Hematopoietic multipotent progenitor cell treated with erythropoietin and hydrocortisone succinate and interleukin-3 and kit ligand, for 6 days (in vitro differentiated cells): ENCODE data around the gene LRRC45.
"Not testable (repeated sequence)": the region's sequence is repeated elsewhere in the genome, so short reads cannot be mapped to it uniquely, and the experiment has no call there.

Experiments
- DNase-seq: peaks from one replicate; pipeline ENCODE4 v3.0.0-alpha.2; 2015

Gene LRRC45

GRCh38 chr17:82022981-82023446 is at the start of gene LRRC45:
Gene LRRC45 (plus strand): TSS chr17:82023305. CDS start chr17:82023644, 339 bp downstream.
- peak; percentile 100 for DNase-seq

DNA sequence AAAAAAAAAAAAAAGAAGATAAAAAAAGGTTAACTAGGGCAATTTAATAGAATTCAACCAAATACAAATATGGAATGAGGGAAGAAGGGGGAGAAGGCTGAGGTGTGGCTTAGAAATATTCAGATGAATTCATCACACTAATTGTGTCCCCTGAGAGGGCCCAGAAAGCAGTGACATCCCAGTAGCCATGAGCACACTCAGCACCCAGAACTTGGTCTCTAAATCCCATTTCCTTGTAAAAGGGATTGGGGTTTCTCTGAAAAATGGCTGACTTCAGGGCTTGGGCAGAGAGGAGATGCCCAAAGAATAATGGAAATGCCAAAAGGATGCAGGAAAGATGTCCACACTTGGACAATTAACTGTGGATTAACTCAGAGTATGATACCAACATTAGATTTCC is 49.7 kb upstream of the LRRC45 start:
- DNase-seq = no peak

DNA sequence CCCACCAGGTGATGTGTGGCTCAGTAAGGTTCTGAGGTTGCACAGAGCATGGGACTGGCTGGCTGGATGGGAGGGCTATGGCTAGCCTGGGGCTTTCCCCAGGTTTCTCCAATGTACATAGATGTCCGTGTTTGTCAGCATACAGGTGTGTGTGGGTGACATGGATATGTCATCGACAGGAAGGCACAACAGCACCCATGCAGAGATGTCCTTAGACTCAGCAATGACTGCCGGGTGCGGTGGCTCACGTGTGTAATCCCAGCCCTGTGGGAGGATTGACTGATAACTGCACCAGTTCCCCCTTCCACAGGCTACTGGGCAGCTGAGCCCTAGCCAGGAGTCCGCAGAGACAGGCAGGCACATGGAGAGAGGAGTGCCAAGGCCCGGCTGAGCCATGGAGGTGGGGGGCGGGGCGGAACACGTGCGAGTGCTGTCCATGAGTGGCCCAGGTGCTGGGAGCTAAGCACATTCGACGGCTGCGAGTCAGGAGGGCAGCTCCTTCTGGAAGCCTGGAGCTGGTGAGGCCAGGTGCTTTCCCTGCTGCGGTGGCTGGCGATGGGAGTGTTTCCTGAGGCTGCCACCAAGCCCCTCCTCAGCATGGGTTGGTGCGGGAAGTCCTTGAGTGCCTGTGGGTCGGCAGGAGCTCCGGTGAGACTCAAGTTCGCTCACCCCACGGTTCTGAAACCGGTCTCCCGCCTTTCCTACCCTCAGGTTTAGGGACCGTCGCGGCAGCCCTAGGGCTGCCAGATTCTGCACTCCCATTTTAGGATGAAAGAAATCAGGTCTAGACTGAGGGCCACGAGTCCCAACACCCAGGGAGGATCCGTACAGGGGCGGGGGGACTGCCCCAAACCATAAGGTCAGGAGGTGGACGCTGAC is 46.5 kb upstream of the LRRC45 start:
- DNase-seq = no peak

GRCh38 chr17:81977211-81977808 is 45.8 kb upstream of the LRRC45 start, which contains the start of gene ASPSCR1:
Gene ASPSCR1 (plus strand): TSS chr17:81977629. CDS start chr17:81977647, 18 bp downstream.
- DNase-seq = peak; percentile 92

DNA sequence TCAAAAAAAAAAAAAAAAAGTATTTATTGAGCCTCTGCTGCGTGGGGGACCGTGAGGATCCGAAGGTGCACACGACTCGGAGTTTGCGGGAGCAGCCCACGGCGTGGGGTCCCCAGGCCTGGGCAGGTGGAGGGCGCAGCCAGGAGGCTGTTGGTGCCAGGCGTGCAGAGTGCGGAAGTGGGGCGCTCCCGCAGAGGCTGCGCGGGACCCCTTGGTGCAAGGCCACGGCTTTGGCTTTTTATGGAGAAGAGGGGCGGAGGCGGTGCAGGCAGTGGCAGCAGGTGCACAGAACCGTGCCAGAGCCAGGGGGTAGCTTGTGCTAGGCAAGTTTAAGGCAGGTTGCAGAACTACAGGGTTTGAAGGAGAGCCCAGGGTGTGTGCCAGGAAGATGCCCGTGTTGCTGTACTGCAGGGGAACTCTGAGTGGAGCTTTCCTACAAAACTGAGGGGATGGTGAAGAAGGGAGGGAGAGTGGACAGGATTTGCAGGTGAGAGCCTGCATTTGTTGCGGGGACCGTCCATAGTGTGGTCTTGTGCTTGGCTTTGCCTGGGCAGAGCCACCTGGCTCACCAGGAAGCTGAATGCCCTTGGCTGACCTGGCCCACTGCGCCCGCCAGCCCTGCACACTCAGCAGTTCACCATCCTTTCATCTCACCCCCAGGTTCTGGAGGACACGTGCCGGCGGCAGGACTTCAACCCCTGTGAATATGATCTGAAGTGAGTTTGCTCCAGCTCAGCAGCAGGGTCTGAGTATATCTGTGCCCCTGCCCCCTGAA is 44.4 kb upstream of the LRRC45 start:
- DNase-seq = no peak

GRCh38 chr17:81980122-81980521 is 43.0 kb upstream of the LRRC45 start:
- no peak for DNase-seq

DNA sequence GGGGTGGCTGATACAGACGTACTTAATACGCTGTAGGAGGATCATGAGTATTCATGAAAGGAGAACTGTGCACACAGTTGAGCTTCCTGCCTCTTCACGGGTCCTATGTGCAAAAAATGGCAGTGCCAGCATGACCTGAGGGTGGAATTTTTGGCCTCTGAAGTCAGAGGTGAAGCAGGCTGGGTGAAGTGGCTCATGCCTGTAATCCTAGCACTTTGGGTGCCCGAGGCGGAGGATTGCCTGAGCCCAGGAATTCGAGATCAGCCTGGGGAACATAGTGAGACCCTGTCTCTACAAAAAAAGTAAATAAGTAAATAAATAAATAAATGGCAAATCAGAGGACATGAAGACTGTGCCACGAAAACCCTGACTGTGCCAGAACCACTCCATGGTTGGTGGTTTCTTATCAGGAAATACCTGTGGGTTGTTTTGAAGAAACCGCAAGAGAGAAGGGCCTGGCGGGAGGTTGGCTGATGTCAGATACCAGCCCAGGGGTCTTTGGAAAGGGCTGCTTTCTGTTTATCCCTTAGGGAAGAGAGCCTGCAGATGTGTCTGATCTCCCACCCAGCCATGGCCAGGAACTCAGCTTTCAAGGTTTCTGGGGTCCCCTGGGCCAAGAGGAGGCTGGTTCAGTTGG is 42.3 kb upstream of the LRRC45 start:
- peak; percentile 80 for DNase-seq

DNA sequence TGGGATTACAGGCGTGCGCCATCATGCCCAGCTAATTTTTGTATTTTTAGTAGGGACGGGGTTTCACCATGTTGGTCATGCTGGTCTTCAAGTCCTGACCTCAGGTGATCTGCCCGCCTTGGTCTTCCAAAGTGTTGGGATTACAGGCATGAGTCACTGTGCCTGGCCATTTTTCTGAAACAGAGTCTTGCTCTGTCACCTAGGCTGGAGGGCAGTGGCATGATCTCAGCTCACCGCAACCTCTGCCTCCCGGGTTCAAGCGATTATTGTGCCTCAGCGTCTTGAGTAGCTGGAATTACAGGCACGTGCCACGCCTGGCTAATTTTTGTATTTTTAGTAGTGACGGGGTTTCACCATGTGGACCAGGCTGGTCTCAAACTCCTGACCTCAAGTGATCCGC is 41.6 kb upstream of the LRRC45 start:
- DNase-seq = not testable (repeated sequence)

- no peak for DNase-seq
Measured at GRCh38 chr17:81983011-81983638, 40.0 kb upstream of the LRRC45 start.

GRCh38 chr17:81983639-81984373 is 39.3 kb upstream of the LRRC45 start:
- DNase-seq = no peak

GRCh38 chr17:81984773-81985410 is 38.2 kb upstream of the LRRC45 start:
- DNase-seq = no peak

DNA sequence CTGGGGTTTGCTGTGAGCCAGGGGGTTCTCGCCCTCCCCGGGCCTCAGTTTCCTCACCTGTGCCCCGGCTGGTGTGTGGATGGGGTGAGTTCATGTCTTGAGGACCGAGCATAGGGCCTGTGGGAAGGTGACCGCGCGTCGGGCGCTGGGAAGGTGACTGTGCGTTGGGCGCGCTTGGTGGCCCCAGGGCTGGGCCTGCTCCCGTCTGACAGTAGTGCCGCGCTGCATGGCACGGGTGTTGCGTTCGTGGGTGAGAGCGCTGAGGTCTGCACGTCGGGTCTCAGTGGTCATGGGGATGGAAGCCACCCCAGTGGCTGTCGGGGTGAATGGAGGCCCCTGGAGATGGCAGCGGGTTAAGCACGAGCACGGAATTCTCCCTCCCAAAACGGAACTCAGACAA is 36.5 kb upstream of the LRRC45 start:
- no peak for DNase-seq

DNA sequence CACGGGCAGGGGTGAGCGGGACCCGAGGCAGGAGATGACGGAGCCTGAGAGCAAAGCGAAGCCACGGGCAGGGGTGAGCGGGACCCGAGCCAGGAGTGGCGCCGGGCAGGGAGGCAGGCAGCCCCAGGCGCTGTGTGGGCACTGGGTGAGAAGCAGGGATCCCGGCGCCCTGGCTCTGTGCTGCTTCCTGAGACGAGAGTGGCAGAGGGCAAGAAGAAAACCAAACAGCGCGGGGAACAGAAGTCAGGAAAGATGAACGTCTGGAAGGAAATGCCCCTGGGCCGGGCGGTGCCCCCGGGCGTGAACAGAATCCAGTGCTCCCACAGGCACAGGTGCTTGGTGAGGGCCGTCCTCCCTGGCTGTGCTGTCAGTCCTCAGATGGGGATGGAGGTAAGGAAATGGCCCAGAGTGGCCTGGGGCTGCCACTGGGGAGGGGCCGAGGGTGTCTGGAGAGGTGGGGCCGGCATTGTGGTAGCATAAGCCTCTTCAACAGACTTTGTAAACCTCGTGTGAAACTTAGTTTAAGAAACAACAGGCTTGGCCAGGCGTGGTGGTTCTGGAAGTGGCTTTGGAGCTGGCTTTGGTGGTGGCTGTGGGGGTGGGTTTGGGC is 35.8 kb upstream of the LRRC45 start:
- DNase-seq = no peak

- no peak for DNase-seq
Measured at GRCh38 chr17:81990836-81991683, 32.0 kb upstream of the LRRC45 start.

DNA sequence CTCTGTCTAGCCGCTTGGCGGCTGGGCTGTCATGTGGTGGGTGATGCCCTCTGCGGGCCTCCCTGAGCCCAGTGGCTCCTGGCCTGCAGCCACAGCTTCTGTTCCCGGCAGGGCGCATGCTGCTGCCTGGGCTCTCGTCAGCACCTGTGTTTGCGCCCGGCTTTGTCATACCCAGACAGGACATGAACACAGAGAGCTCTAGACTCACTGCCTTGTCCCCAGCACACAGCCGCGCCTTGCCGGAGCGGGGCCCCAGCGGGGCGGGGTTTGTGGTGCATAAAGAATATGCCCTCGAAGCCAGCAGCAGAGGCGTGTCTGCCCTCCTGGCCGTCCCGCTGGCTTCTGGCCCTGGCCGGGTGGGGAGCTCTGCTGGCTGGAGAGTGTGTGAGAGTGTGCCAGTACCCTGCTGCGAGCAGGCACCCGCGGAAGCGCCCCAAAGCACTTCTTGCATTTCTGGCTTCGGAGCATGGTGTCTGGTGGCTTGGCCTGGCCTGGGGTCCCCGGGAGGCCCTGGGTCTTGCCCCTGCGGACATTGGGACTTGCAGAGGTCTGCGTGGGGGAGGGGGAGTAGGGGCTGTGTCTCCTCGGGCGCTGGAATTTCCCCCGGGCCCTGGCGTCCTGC is 31.3 kb upstream of the LRRC45 start:
- peak; percentile 72 for DNase-seq

DNA sequence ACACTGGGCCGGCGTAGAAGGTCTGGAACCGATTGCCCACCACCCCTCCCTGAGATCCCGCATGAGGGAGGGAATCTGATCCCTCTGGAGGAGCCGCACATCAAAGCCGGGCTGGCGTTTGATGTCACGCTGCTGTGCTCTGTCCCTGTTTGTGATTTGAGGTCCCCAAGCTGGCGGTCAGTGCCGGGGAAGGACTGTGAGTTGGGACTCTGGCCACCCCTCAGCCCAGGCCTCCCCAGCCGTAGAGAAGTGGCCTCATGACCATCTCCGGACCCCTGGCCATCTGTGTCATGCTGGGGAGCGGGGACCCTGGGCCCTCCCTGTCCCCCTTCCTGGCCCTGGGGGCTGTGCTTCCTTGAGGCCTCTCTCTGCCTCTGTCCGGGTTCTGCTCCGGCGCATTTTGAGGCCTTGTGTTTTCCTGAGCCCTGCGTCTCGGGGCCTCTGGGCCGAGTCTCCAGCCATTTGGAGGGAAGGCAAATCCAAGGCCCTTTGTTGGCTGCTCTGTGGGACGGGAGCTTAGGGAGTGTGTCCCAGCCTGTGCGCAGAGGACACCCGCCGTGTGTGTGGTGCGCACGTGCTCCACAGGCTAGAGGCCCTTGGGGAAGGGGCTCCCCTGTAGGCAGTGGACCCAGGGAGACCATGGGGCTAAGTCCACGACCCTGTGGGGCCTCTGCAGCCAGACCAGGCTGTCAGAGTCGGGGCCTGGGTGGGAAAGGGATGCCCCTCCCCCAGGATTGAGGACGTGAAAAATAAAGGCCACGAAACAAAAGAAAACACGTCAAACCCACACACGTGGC is 30.6 kb upstream of the LRRC45 start:
- no peak for DNase-seq

DNA sequence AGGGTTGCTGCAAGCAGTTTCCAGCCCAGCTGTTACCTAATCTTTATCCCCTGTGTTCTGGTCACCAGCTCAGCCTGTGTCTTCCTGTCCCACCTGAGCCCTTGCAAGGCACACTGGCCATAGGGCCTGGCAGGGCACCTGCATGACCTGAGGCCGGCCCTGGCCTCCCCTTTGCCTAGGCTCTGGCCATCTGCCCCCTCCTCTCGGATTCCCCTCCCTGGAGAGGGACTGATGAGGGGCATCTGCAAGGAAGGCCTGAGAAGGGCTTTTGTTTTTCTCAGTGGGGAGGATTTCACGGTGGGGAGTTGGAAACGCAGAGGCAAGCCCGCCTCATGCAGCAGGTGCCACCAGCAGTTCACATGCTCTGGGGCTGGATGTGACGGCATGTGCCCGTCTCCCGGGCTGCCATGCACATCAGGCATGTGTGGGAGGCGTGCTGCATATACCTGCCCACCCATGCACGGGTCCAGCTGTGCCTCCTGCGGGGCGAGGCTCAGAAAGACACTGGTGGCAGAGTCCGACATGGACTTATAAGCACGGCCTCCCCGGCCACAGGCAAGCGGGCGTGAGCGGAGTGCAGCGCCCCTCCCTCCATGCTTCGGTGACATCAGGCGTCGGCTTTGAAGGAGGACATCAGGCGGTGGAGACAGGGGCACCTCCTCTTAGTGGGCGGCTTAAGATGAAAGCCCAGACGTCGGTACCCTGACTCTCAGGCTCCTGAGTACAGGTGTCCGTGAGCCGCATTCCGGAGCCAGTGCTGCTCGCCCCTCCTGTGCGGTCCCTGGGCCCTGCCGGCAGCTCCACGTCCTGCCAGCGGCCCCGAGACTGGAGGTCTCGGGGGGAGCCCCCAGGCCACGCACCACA is 29.1 kb upstream of the LRRC45 start:
- DNase-seq = no peak
